K562 (cell line): ENCODE results near the gene SYT14. TPM values are rescaled to one million over a fixed set of nuclear protein-coding genes. Genes with fewer than 3 reads are reported as not detected.

Experiments used
- ATAC-seq: fragments of 200-7000 bp; cut with Tn5 transposase; 3 replicates; pipeline ENCODE4 v1.9.1; 2020; ENCODE audit warnings: moderate library complexity
- BruUV-seq: library from RNA; stranded (reverse); fragments of 400-500 nt; replicated peaks from 2 replicates; lab custom pipeline; 2021; lab: Mats Ljungman, UMichigan
- CTCF ChIA-PET: fragments of 300-600 bp; formaldehyde crosslinking; extraction: SDS; loops from one replicate; lab custom pipeline; 2021; ENCODE audit warnings: low intra/inter-chr PET ratio; lab: Yijun Ruan, JAX
- POLR2A ChIA-PET: fragments of 300-600, 350-650 bp; sonication (Branson Sonifier 250); formaldehyde crosslinking; extraction: SDS; loops from one replicate; lab custom pipeline; 2021; ENCODE audit warnings: antibody characterized with exemption, inconsistent platforms; lab: Yijun Ruan, JAX
- DNase-seq, 4 experiments: peaks; one replicate each; pipeline versions ENCODE4 v3.0.0 to v3.0.0-alpha.2; 2011 to 2018; ENCODE audit warnings: low spot score in 3 of 4, mixed read lengths in 3 of 4; ENCODE audit errors: extremely low read depth in 1 of 4
- FAIRE-seq: peaks from 2 replicates; lab custom pipeline; 2011; peaks lifted over from hg19 to GRCh38; lab: Jason Lieb, UNC
- H2AFZ ChIP-seq: 2 replicates; pipeline ENCODE4 v1.6.0; 2011; ENCODE audit warnings: low read depth, low read length, control low read depth, inconsistent platforms
- H3K27ac ChIP-seq: fragments of 200-600 bp; 3 replicates; pipeline ENCODE4 v1.8.0; 2011; ENCODE audit warnings: low read depth, mild to moderate bottlenecking, control low read depth, inconsistent platforms, low read length, moderate library complexity, mixed read lengths; ENCODE audit errors: extremely low read depth
- H3K27me3 ChIP-seq, 2 experiments: fragments of 300-600 bp in 1 of 2; 2 replicates in 1 of 2; 3 replicates in 1 of 2; pipeline versions ENCODE4 v1.6.0 to v1.8.0; 2011; ENCODE audit warnings: inconsistent platforms in 2 of 2, low read length in 2 of 2, mild to moderate bottlenecking in 1 of 2, mixed read lengths in 1 of 2, moderate library complexity in 1 of 2; ENCODE audit not compliant: control insufficient read depth in 2 of 2, insufficient read depth in 2 of 2
- H3K36me3 ChIP-seq: fragments of 300-600 bp; 3 replicates; pipeline ENCODE4 v1.8.0; 2011; ENCODE audit warnings: mild to moderate bottlenecking, low read length, inconsistent platforms; ENCODE audit not compliant: control insufficient read depth, insufficient read depth
- H3K4me1 ChIP-seq, 2 experiments: fragments of 200-600 bp in 1 of 2; replicated peaks in 1 of 2; 2 replicates in 1 of 2; 3 replicates in 1 of 2; pipeline versions ENCODE4 v1.5.1 to v1.8.0; 2011; ENCODE audit warnings: inconsistent platforms in 2 of 2, low read length in 2 of 2, mild to moderate bottlenecking in 1 of 2, mixed read lengths in 1 of 2, moderate library complexity in 1 of 2; ENCODE audit not compliant: control insufficient read depth in 2 of 2, insufficient read depth in 2 of 2
- H3K4me2 ChIP-seq: 2 replicates; pipeline ENCODE4 v1.6.1; 2011; ENCODE audit warnings: low read length, control low read depth, inconsistent platforms, mixed read lengths; ENCODE audit not compliant: insufficient read depth
- H3K4me3 ChIP-seq: fragments of 200-600 bp; sonication (generic), shearing (Covaris generic); 2 replicates; pipeline ENCODE4 v1.5.1; 2016; ENCODE audit warnings: control low read depth, inconsistent platforms
- H3K79me2 ChIP-seq: fragments of 200-600 bp; 3 replicates; pipeline ENCODE4 v1.8.0; 2011; ENCODE audit warnings: low read length, inconsistent platforms; ENCODE audit not compliant: control insufficient read depth, insufficient read depth
- H3K9ac ChIP-seq, 2 experiments: 2 replicates each; pipeline versions ENCODE4 v1.6.0 to v1.6.1; 2011; ENCODE audit warnings: low read depth in 2 of 2, low read length in 2 of 2, control low read depth in 1 of 2, inconsistent platforms in 1 of 2, mild to moderate bottlenecking in 1 of 2, mixed read lengths in 1 of 2; ENCODE audit not compliant: insufficient read depth in 1 of 2
- H3K9me1 ChIP-seq: one replicate; pipeline ENCODE4 v1.6.0; 2011; ENCODE audit warnings: inconsistent platforms, mild to moderate bottlenecking, low read length, moderate library complexity; ENCODE audit not compliant: control insufficient read depth, insufficient read depth
- H3K9me3 ChIP-seq: replicated peaks from 2 replicates; pipeline ENCODE4 v1.5.1; 2011; ENCODE audit warnings: low read depth, low read length, inconsistent platforms; ENCODE audit not compliant: control insufficient read depth, insufficient read depth
- H4K20me1 ChIP-seq: replicated peaks from 2 replicates; pipeline ENCODE4 v1.6.1; 2011; ENCODE audit warnings: low read length, inconsistent platforms, mixed read lengths; ENCODE audit not compliant: control insufficient read depth, insufficient read depth
- ARID1B ChIP-seq: fragments of 450-650 bp; IDR thresholded peaks from 2 replicates; pipeline ENCODE4 v1.6.1; 2016; ENCODE audit warnings: antibody characterized with exemption, mild to moderate bottlenecking, inconsistent platforms
- CBFA2T2 ChIP-seq: fragments of 450-650 bp; conservative IDR thresholded peaks from 2 replicates; pipeline ENCODE4 v1.6.1; 2017; ENCODE audit warnings: mild to moderate bottlenecking
- CHD2 ChIP-seq: IDR thresholded peaks from 2 replicates; pipeline ENCODE4 v1.6.1; 2011; ENCODE audit warnings: low read depth, low read length
- HEY1 ChIP-seq: fragments of 250-450 bp; sonication (Bioruptor Pico); IDR thresholded peaks from 2 replicates; pipeline ENCODE4 v1.5.0; 2020; ENCODE audit warnings: mild to moderate bottlenecking, moderate library complexity, borderline replicate concordance
- MTA3 ChIP-seq: fragments of 450-650 bp; formaldehyde crosslinking; IDR thresholded peaks from 2 replicates; pipeline ENCODE4 v1.6.1; 2017; ENCODE audit warnings: mild to moderate bottlenecking, borderline replicate concordance
- PHF20 ChIP-seq: fragments of 450-650 bp; IDR thresholded peaks from 2 replicates; pipeline ENCODE4 v1.6.1; 2018; ENCODE audit not compliant: partially characterized antibody
- PHF21A ChIP-seq: fragments of 450-650 bp; IDR thresholded peaks from 2 replicates; pipeline ENCODE4 v1.6.1; 2017; ENCODE audit warnings: low read depth, borderline replicate concordance
- SRF ChIP-seq, 2 experiments: fragments of 250-450, 450-650 bp in 1 of 2; sonication (Bioruptor Pico) in 1 of 2; sonication (generic) in 1 of 2; formaldehyde crosslinking; IDR thresholded peaks; 2 replicates each; pipeline versions ENCODE4 v1.5.0 to v1.5.1; 2020 to 2022; ENCODE audit warnings: mild to moderate bottlenecking in 1 of 2, missing genetic modification reagents in 1 of 2
- ZFX ChIP-seq: sonication (generic); formaldehyde crosslinking; IDR thresholded peaks from 2 replicates; pipeline ENCODE4 v1.8.0; 2022; ENCODE audit warnings: mild to moderate bottlenecking, missing genetic modification reagents, moderate library complexity
- WGBS: fragments of 100-300 bp; shearing (Covaris generic); methylation state at CpG from one replicate; pipeline ENCODE4 v1.1.6; 2016; ENCODE audit warnings: low coverage, mixed read lengths; ENCODE audit not compliant: insufficient coverage; ENCODE audit errors: missing lambda C conversion rate; 5-methylcytosine and 5-hydroxymethylcytosine counted together
- in situ Hi-C: fragments of 300-500 bp; cut with MboI; formaldehyde crosslinking; loops from 4 replicates; pipeline ENCODE4 v1.15.0; 2018; ENCODE audit warnings: inconsistent platforms, mixed read lengths
- intact Hi-C: fragments of 100-400 bp; cut with micrococcal nuclease; formaldehyde crosslinking; loops from 2 replicates; pipeline ENCODE4 v1.14.2; 2022
- polyA plus RNA-seq, 8 experiments: library from polyadenylated mRNA; depleted of rRNA in 4 of 8; stranded (reverse) in 5 of 8; unstranded in 3 of 8; fragments of >200 nt; fragmentation: Nextera tagmentation in 2 of 8; fragmentation: Illumina TruSeq in 1 of 8; extraction: Ambion mirVana in 2 of 8; extraction: Trizol in 1 of 8; gene quantifications; 2 replicates each; pipeline versions ENCODE4 v1.2.1 to v1.2.3, GENCODE V29; 2011 to 2014; ENCODE audit warnings: inconsistent platforms in 1 of 8, missing spikeins in 1 of 8
- total RNA-seq, 7 experiments: library from RNA; depleted of rRNA in 6 of 7; stranded (reverse); fragments of >200 nt in 6 of 7; fragmentation: Illumina TruSeq in 2 of 7; extraction: Trizol in 2 of 7; gene quantifications; 2 replicates each; pipeline versions ENCODE4 v1.2.1 to v1.2.3, GENCODE V29; 2011 to 2021; ENCODE audit warnings: low replicate concordance in 1 of 7
- TF ChIP-seq, protein P1 (sequence below): sonication (generic); formaldehyde crosslinking; IDR thresholded peaks from 2 replicates; pipeline ENCODE4 v1.8.1; 2023; ENCODE audit warnings: mild to moderate bottlenecking, missing genetic modification reagents
- TF ChIP-seq, protein P2 (sequence below): fragments of 250-450 bp; sonication (Bioruptor Pico); IDR thresholded peaks from 2 replicates; pipeline ENCODE4 v1.6.1; 2021; ENCODE audit warnings: mild to moderate bottlenecking
- TF ChIP-seq, protein P3 (sequence below): sonication (generic); formaldehyde crosslinking; IDR thresholded peaks from 2 replicates; pipeline ENCODE4 v1.8.0; 2023; ENCODE audit warnings: mild to moderate bottlenecking, missing genetic modification reagents
- TF ChIP-seq, protein P4 (sequence below): fragments of 250-450 bp; sonication (Bioruptor Pico); IDR thresholded peaks from 2 replicates; pipeline ENCODE4 v1.9.0; 2021; ENCODE audit warnings: mild to moderate bottlenecking, inconsistent platforms

SYT14 gene
- total and polyA plus RNA-seq, 9 of the 15 experiments (the other 6 are each of a cell fraction or from before 2014, with no cell fraction given): 0.01 to 0.04 TPM; not detected in 7

DNA sequence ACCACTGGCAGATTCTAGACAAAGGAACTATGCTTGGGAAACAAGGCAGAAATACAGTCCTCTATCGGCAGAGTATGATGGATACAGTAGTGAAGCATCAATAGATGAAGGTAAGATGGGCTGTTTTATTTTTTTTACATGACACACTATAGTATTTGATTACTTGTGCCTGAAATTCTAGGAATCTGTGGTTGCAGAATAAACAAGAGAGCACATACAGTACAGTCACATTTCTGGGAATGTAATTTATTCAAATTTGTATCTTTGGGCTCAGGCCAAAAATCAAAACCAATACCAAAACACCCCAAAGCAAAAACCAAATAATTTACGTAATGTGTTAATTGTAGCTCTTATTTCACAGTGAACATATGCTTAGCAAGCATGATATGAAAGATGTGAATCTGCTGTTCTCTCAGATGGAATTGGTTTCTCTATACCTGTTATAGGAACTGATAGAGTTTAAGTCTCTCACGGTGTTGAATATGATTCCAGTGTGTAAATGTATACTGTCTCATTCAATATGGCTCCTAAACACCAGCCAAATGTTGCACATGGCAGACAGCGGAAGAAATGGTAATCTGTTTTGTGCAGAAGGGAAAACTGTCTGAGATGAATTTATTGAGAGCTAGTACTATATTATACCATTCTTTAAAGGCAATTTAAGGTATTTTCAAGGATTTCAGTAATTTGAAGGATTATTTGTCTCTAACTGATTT is 83.3 kb downstream of the SYT14 start:
- Histone ChIP-seq H3K4me2 (no peak overlapping the region), H3K9me1 (no peaks in the 10 kb centered on the region), H2AFZ (no peak overlapping the region), H3K79me2 (no peaks in the 10 kb centered on the region), H3K36me3 (no peaks in the 10 kb centered on the region), H3K27me3 (no peaks in the 10 kb centered on the region), H3K4me1 (no peaks in the 10 kb centered on the region), H3K9me3 (no peaks in the 10 kb centered on the region), H3K4me3 (no peak overlapping the region), H3K27ac (no peak overlapping the region), H4K20me1 (no peaks in the 10 kb centered on the region), H3K9ac (no peak overlapping the region)
- in situ Hi-C loops (no loop called here), intact Hi-C loops (no loop called here)
- POLR2A ChIA-PET: no interaction called here
- FAIRE-seq (no peak), DNase-seq (no peak), ATAC-seq (no peak)
- CTCF ChIA-PET: no interaction called here
- no TSS peak for BruUV-seq
- WGBS: 3% methylated on average over 4 of the region's 4 CpGs
- no peak for TF ChIP-seq SRF (CRISPR knock-in tag; IDR thresholded peaks at IDR 0.05)
- TF ChIP-seq MTA3: no peak
- TF ChIP-seq PHF21A: no peak
- TF ChIP-seq, protein P1, sequence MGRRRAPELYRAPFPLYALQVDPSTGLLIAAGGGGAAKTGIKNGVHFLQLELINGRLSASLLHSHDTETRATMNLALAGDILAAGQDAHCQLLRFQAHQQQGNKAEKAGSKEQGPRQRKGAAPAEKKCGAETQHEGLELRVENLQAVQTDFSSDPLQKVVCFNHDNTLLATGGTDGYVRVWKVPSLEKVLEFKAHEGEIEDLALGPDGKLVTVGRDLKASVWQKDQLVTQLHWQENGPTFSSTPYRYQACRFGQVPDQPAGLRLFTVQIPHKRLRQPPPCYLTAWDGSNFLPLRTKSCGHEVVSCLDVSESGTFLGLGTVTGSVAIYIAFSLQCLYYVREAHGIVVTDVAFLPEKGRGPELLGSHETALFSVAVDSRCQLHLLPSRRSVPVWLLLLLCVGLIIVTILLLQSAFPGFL (CRISPR knock-in tag): no peak
- TF ChIP-seq, protein P2, sequence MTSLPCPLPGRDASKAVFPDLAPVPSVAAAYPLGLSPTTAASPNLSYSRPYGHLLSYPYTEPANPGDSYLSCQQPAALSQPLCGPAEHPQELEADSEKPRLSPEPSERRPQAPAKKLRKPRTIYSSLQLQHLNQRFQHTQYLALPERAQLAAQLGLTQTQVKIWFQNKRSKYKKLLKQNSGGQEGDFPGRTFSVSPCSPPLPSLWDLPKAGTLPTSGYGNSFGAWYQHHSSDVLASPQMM (CRISPR knock-in tag): no peak
- TF ChIP-seq ARID1B: no peak
- no peak for TF ChIP-seq ZFX (CRISPR knock-in tag)
- TF ChIP-seq, protein P3, sequence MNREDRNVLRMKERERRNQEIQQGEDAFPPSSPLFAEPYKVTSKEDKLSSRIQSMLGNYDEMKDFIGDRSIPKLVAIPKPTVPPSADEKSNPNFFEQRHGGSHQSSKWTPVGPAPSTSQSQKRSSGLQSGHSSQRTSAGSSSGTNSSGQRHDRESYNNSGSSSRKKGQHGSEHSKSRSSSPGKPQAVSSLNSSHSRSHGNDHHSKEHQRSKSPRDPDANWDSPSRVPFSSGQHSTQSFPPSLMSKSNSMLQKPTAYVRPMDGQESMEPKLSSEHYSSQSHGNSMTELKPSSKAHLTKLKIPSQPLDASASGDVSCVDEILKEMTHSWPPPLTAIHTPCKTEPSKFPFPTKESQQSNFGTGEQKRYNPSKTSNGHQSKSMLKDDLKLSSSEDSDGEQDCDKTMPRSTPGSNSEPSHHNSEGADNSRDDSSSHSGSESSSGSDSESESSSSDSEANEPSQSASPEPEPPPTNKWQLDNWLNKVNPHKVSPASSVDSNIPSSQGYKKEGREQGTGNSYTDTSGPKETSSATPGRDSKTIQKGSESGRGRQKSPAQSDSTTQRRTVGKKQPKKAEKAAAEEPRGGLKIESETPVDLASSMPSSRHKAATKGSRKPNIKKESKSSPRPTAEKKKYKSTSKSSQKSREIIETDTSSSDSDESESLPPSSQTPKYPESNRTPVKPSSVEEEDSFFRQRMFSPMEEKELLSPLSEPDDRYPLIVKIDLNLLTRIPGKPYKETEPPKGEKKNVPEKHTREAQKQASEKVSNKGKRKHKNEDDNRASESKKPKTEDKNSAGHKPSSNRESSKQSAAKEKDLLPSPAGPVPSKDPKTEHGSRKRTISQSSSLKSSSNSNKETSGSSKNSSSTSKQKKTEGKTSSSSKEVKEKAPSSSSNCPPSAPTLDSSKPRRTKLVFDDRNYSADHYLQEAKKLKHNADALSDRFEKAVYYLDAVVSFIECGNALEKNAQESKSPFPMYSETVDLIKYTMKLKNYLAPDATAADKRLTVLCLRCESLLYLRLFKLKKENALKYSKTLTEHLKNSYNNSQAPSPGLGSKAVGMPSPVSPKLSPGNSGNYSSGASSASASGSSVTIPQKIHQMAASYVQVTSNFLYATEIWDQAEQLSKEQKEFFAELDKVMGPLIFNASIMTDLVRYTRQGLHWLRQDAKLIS: no peak
- no peak for TF ChIP-seq HEY1 (CRISPR knock-in tag)
- TF ChIP-seq PHF20: no peak
- no peak for TF ChIP-seq CHD2
- TF ChIP-seq CBFA2T2: no peak
- TF ChIP-seq, protein P4, sequence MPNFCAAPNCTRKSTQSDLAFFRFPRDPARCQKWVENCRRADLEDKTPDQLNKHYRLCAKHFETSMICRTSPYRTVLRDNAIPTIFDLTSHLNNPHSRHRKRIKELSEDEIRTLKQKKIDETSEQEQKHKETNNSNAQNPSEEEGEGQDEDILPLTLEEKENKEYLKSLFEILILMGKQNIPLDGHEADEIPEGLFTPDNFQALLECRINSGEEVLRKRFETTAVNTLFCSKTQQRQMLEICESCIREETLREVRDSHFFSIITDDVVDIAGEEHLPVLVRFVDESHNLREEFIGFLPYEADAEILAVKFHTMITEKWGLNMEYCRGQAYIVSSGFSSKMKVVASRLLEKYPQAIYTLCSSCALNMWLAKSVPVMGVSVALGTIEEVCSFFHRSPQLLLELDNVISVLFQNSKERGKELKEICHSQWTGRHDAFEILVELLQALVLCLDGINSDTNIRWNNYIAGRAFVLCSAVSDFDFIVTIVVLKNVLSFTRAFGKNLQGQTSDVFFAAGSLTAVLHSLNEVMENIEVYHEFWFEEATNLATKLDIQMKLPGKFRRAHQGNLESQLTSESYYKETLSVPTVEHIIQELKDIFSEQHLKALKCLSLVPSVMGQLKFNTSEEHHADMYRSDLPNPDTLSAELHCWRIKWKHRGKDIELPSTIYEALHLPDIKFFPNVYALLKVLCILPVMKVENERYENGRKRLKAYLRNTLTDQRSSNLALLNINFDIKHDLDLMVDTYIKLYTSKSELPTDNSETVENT: no peak
